H9 (cell line): ENCODE data around the gene HDAC1. TPM values are rescaled to one million over a fixed set of nuclear protein-coding genes. Genes with fewer than 3 reads are reported as not detected.

Experiments used
- DNase-seq: peaks from one replicate; pipeline ENCODE4 v3.0.0-alpha.2; 2017
- H2AFZ ChIP-seq: one replicate; pipeline ENCODE4 v1.6.1; 2013; ENCODE audit warnings: mild to moderate bottlenecking, low read length, control low read depth, moderate library complexity
- H2AK5ac ChIP-seq: 2 replicates; pipeline ENCODE4 v1.6.1; 2013; ENCODE audit warnings: low read length, control low read depth, mixed read lengths; ENCODE audit not compliant: insufficient read length
- H2BK120ac ChIP-seq: one replicate; pipeline ENCODE4 v1.6.1; 2013; ENCODE audit warnings: low read depth, mild to moderate bottlenecking, low read length, control low read depth, inconsistent platforms; ENCODE audit not compliant: poor library complexity, severe bottlenecking
- H2BK12ac ChIP-seq: 2 replicates; pipeline ENCODE4 v1.6.1; 2013; ENCODE audit warnings: low read length, control low read depth, mixed read lengths, low read depth; ENCODE audit not compliant: insufficient read length
- H2BK15ac ChIP-seq: 2 replicates; pipeline ENCODE4 v1.6.1; 2013; ENCODE audit warnings: low read depth, low read length, control low read depth
- H2BK20ac ChIP-seq: one replicate; pipeline ENCODE4 v1.6.1; 2013; ENCODE audit warnings: low read depth, mild to moderate bottlenecking, low read length, control low read depth, inconsistent platforms; ENCODE audit not compliant: poor library complexity, severe bottlenecking
- H2BK5ac ChIP-seq: 2 replicates; pipeline ENCODE4 v1.6.1; 2013; ENCODE audit warnings: low read length, control low read depth, mixed read lengths; ENCODE audit not compliant: insufficient read length
- H3K14ac ChIP-seq: 2 replicates; pipeline ENCODE4 v1.6.1; 2013; ENCODE audit warnings: low read length, control low read depth; ENCODE audit not compliant: insufficient read depth
- H3K18ac ChIP-seq: 2 replicates; pipeline ENCODE4 v1.6.1; 2013; ENCODE audit warnings: low read depth, mild to moderate bottlenecking, mixed read lengths, low read length, control low read depth; ENCODE audit not compliant: insufficient read length
- H3K23ac ChIP-seq: 2 replicates; pipeline ENCODE4 v1.6.1; 2013; ENCODE audit warnings: low read length, control low read depth, mixed read lengths, low read depth; ENCODE audit not compliant: insufficient read length
- H3K23me2 ChIP-seq: 2 replicates; pipeline ENCODE4 v1.6.1; 2013; ENCODE audit warnings: low read depth, mild to moderate bottlenecking, mixed read lengths, low read length, control low read depth; ENCODE audit not compliant: insufficient read length, poor library complexity, severe bottlenecking
- H3K27ac ChIP-seq: 2 replicates; pipeline ENCODE4 v1.5.1; 2013; ENCODE audit warnings: low read length, control low read depth, mixed read lengths, low read depth; ENCODE audit not compliant: insufficient read length
- H3K27me3 ChIP-seq: 2 replicates; pipeline ENCODE4 v1.6.1; 2013; ENCODE audit warnings: low read length, control low read depth, inconsistent platforms; ENCODE audit not compliant: insufficient read depth
- H3K4ac ChIP-seq: 2 replicates; pipeline ENCODE4 v1.6.1; 2013; ENCODE audit warnings: low read depth, mild to moderate bottlenecking, control low read depth, inconsistent platforms, low read length, moderate library complexity
- H3K4me1 ChIP-seq: 2 replicates; pipeline ENCODE4 v1.6.1; 2013; ENCODE audit warnings: low read length, control low read depth, inconsistent platforms; ENCODE audit not compliant: insufficient read depth
- H3K4me2 ChIP-seq: 2 replicates; pipeline ENCODE4 v1.6.1; 2013; ENCODE audit warnings: low read length, control low read depth, mixed read lengths; ENCODE audit not compliant: insufficient read length, insufficient read depth
- H3K56ac ChIP-seq: 2 replicates; pipeline ENCODE4 v1.6.1; 2013; ENCODE audit warnings: low read depth, mild to moderate bottlenecking, mixed read lengths, low read length, control low read depth; ENCODE audit not compliant: insufficient read length
- H3K79me1 ChIP-seq: 2 replicates; pipeline ENCODE4 v1.6.1; 2013; ENCODE audit warnings: low read depth, mild to moderate bottlenecking, moderate library complexity, low read length, control low read depth, inconsistent platforms; ENCODE audit not compliant: insufficient read depth, poor library complexity, severe bottlenecking
- H3K79me2 ChIP-seq: 2 replicates; pipeline ENCODE4 v1.6.1; 2013; ENCODE audit warnings: low read length, control low read depth, inconsistent platforms; ENCODE audit not compliant: insufficient read depth
- H3K9ac ChIP-seq: 2 replicates; pipeline ENCODE4 v1.6.1; 2013; ENCODE audit warnings: low read length, control low read depth, mixed read lengths; ENCODE audit not compliant: insufficient read length; ENCODE audit errors: extremely low read depth
- H3K9me3 ChIP-seq: one replicate; pipeline ENCODE4 v1.6.1; 2013; ENCODE audit warnings: low read depth, low read length, inconsistent platforms; ENCODE audit not compliant: control insufficient read depth
- H3T11ph ChIP-seq: one replicate; pipeline ENCODE4 v1.6.1; 2013; ENCODE audit warnings: mild to moderate bottlenecking, low read length, control low read depth, inconsistent platforms
- H4K20me1 ChIP-seq: one replicate; pipeline ENCODE4 v1.6.1; 2013; ENCODE audit not compliant: control insufficient read depth, insufficient read length, insufficient read depth
- H4K5ac ChIP-seq: 2 replicates; pipeline ENCODE4 v1.6.1; 2013; ENCODE audit warnings: low read depth, mild to moderate bottlenecking, mixed read lengths, low read length, control low read depth; ENCODE audit not compliant: insufficient read length
- H4K8ac ChIP-seq: replicated peaks from 2 replicates; pipeline ENCODE4 v1.6.1; 2013; ENCODE audit warnings: low read length, control low read depth, mixed read lengths, low read depth; ENCODE audit not compliant: insufficient read length
- H4K91ac ChIP-seq: 2 replicates; pipeline ENCODE4 v1.6.1; 2013; ENCODE audit warnings: low read depth, mild to moderate bottlenecking, moderate library complexity, mixed read lengths, low read length, control low read depth; ENCODE audit not compliant: insufficient read length
- H3K27ac Mint-ChIP-seq, 3 experiments: 2 replicates in 2 of 3; 3 replicates in 1 of 3; pipeline ENCODE4 v1.8.0; 2020 to 2021; ENCODE audit warnings: mixed read lengths in 3 of 3, mild to moderate bottlenecking in 1 of 3, moderate library complexity in 1 of 3
- H3K27me3 Mint-ChIP-seq: 2 replicates; pipeline ENCODE4 v1.8.0; 2021; ENCODE audit warnings: low read depth, mild to moderate bottlenecking, moderate library complexity, mixed read lengths
- H3K36me3 Mint-ChIP-seq, 3 experiments: 2 replicates in 2 of 3; 3 replicates in 1 of 3; pipeline ENCODE4 v1.8.0; 2020 to 2021; ENCODE audit warnings: low read depth in 3 of 3, mixed read lengths in 3 of 3; ENCODE audit not compliant: insufficient read depth in 1 of 3
- H3K4me1 Mint-ChIP-seq, 2 experiments: 2 replicates each; pipeline ENCODE4 v1.8.0; 2020; ENCODE audit warnings: mixed read lengths in 2 of 2
- H3K4me3 Mint-ChIP-seq, 2 experiments: 2 replicates in 1 of 2; 3 replicates in 1 of 2; pipeline ENCODE4 v1.8.0; 2020 to 2021; ENCODE audit warnings: mild to moderate bottlenecking in 2 of 2, mixed read lengths in 2 of 2, moderate library complexity in 1 of 2
- H3K9me3 Mint-ChIP-seq, 2 experiments: 2 replicates in 1 of 2; 3 replicates in 1 of 2; pipeline ENCODE4 v1.8.0; 2020; ENCODE audit warnings: mild to moderate bottlenecking in 2 of 2, mixed read lengths in 2 of 2, moderate library complexity in 1 of 2
- WGBS: extraction: QIAGEN DNeasy Blood & Tissue Kit; methylation state at CpG from one replicate; pipeline ENCODE4 v1.1.7; 2013; ENCODE audit warnings: missing lambda C conversion rate, low lambda C conversion rate, mixed read lengths; ENCODE audit not compliant: insufficient read length; ENCODE audit errors: extremely low coverage; 5-methylcytosine and 5-hydroxymethylcytosine counted together
- total RNA-seq: library from RNA; stranded (reverse); gene quantifications from 2 replicates; pipeline ENCODE4 v1.2.1, GENCODE V29; 2021
- TF ChIP-seq, protein P1 (sequence below): fragments of 200-600 bp; sonication (generic); conservative IDR thresholded peaks from 3 replicates; pipeline ENCODE4 v1.8.0; 2021; ENCODE audit warnings: antibody characterized with exemption, mild to moderate bottlenecking

The HDAC1 gene
- total RNA-seq, 1 experiment from 2014 or later, result 162 TPM

DNA sequence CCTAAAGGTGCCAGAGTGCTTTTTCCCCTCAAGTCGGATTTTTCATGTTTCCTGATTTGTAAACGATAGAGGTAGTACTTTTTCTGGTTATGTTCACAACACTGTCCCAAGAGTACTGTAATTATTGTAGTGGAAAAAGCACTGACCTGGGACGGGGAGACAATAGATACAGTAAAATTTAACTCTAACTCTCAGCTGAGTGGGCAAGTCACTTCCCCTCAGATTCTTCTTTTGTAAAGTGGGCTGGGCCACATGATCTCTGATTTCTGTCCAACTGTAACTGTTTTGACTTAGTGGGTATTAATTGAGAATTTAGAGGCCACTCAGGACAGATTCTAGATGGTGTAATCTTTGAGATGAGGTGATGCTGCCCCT, 25.0 kb downstream of the HDAC1 start:
- H3K9ac ChIP-seq, result no peak overlapping the region
- H4K5ac ChIP-seq, result no peak overlapping the region
- no peak overlapping the region for H2BK20ac ChIP-seq
- H2AK5ac ChIP-seq, result no peak overlapping the region
- no peak overlapping the region for H3K4me2 ChIP-seq
- no peaks in the 10 kb centered on the region for H3K9me3 ChIP-seq
- 0 out of 7 replicates have a peak overlapping the region, but pooled peaks of 1 of the 3 experiments have one; percentile 8 for H3K27ac Mint-ChIP-seq
- H3K4me1 ChIP-seq, result no peaks in the 10 kb centered on the region
- H2BK12ac ChIP-seq, result no peak overlapping the region
- no peak overlapping the region for H3K18ac ChIP-seq
- H3K27me3 ChIP-seq, result no peaks in the 10 kb centered on the region
- H3K9me3 Mint-ChIP-seq, result no peaks in the 10 kb centered on the region
- no peaks in the 10 kb centered on the region for H3K79me1 ChIP-seq
- no peak overlapping the region for H3K56ac ChIP-seq
- no peak overlapping the region for H2BK120ac ChIP-seq
- H3K27ac ChIP-seq, result no peak overlapping the region
- no peak overlapping the region for H4K8ac ChIP-seq
- no peak for DNase-seq
- no peak overlapping the region for H3K14ac ChIP-seq
- no peaks in the 10 kb centered on the region for H4K20me1 ChIP-seq
- no peak overlapping the region for H3K4ac ChIP-seq
- H3T11ph ChIP-seq, result no peak overlapping the region
- peaks cover 0 to 4% of the 10 kb centered on the region in 2 experiments; a peak in 1 of 4 replicates for H3K4me1 Mint-ChIP-seq
- no peak overlapping the region for H2BK5ac ChIP-seq
- TF ChIP-seq, protein P1, sequence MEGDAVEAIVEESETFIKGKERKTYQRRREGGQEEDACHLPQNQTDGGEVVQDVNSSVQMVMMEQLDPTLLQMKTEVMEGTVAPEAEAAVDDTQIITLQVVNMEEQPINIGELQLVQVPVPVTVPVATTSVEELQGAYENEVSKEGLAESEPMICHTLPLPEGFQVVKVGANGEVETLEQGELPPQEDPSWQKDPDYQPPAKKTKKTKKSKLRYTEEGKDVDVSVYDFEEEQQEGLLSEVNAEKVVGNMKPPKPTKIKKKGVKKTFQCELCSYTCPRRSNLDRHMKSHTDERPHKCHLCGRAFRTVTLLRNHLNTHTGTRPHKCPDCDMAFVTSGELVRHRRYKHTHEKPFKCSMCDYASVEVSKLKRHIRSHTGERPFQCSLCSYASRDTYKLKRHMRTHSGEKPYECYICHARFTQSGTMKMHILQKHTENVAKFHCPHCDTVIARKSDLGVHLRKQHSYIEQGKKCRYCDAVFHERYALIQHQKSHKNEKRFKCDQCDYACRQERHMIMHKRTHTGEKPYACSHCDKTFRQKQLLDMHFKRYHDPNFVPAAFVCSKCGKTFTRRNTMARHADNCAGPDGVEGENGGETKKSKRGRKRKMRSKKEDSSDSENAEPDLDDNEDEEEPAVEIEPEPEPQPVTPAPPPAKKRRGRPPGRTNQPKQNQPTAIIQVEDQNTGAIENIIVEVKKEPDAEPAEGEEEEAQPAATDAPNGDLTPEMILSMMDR, result no peak
- WGBS, result no CpG with 5 or more reads among the region's 3 CpGs
- no peaks in the 10 kb centered on the region for H3K27me3 Mint-ChIP-seq
- no peak overlapping the region for H3K23ac ChIP-seq
- no peak overlapping the region for H2BK15ac ChIP-seq
- H3K79me2 ChIP-seq, result peaks cover 2% of the 10 kb centered on the region; the same call in 1 of the 2 replicates
- H3K23me2 ChIP-seq, result no peaks in the 10 kb centered on the region
- H4K91ac ChIP-seq, result no peak overlapping the region
- H2AFZ ChIP-seq, result no peak overlapping the region
- no peak overlapping the region for H3K4me3 Mint-ChIP-seq
- H3K36me3 Mint-ChIP-seq, result peaks cover 8 to 38% (median 30%) of the 10 kb centered on the region in 3 experiments; a peak in 6 of 7 replicates
